ENCODE data around the gene ACSF3. TPM values are rescaled to one million over a fixed set of nuclear protein-coding genes. Genes with fewer than 3 reads are reported as not detected.

ACSF3 gene
- total RNA-seq, 2 experiments from 2014 or later, result 36.5 to 39.2 TPM

DNA sequence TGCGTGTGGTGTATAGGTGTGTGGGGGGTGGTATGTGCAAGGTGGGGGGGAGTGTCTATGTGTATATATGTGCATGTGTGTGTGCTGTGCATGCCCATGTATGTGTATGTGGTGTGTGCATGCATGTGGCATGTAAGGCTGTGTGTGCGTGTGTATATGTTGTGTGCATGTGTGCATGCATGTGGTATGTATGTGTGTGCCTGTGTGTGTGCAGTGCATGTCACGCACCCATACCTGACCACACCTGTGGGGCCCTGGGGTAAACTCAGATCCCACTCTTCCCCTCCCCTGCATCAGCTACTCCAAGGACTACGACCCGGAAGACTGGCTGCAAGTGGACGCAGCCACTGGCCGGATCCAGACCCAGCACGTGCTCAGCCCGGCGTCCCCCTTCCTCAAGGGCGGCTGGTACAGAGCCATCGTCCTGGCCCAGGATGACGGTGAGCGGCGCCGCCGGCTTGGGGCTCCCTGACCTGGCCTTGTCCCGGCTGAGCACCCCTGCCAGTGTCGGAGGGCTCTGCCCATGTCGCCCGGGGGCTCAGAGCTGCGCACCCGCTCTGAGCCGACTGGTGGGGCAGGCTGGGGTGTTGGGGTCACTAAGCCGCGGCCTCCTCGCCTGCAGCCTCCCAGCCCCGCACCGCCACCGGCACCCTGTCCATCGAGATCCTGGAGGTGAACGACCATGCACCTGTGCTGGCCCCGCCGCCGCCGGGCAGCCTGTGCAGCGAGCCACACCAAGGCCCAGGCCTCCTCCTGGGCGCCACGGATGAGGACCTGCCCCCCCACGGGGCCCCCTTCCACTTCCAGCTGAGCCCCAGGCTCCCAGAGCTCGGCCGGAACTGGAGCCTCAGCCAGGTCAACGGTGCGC is 97.6 kb downstream of the ACSF3 start:
- ChIA-PET CTCF (interaction anchor here (0.6 kb wide), 1 partner anchor 95 kb away, joined by 4 read pairs; no protein-coding TSS in a partner anchor), POLR2A (no interaction called here)

DNA sequence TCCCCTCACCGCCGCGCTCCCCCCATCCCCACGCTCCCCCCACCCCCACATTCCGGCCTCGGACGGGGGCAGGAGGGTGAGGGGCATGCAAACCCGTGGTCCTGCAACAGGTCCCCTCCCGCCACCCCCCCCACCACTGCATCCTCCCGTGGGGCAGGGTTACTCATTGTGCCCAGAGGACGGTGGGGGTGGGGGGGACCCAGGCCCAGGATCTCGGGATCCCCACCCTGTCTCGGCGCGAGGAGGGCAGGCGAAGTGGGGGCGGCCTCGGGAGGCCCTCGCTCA is 98.2 kb downstream of the ACSF3 start:
- POLR2A ChIA-PET, result no interaction called here
- CTCF ChIA-PET, result no interaction called here

DNA sequence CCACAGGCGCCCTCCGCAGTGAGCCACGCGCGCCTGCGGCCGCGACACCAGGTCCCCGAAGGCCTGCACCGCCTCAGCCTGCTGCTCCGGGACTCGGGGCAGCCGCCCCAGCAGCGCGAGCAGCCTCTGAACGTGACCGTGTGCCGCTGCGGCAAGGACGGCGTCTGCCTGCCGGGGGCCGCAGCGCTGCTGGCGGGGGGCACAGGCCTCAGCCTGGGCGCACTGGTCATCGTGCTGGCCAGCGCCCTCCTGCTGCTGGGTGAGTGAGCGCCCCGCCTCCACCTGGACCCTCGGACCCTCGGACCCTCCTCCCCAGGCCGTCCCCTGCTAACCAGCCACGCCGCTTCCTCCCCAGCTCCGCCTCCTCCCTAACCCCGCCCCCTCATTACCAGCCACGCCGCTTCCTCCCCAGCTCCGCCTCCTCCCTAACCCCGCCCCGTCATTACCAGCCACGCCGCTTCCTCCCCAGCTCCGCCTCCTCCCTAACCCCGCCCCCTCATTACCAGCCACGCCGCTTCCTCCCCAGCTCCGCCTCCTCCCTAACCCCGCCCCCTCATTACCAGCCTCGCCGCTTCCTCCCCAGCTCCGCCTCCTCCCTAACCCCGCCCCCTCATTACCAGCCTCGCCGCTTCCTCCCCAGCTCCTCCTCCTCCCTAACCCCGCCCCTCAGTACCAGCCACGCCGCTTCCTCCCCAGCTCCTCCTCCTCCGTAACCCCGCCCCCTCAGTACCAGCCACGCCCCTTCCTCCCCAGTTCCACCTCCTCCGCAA is 98.7 kb downstream of the ACSF3 start:
- CTCF ChIA-PET, result interaction anchor here (0.8 to 1.5 kb wide), 3 partner anchors 21 to 455 kb away, joined by 3 to 5 read pairs (median 3); partner anchors contain the start of gene CDH15
- POLR2A ChIA-PET, result interaction anchor here (0.6 to 0.7 kb wide), 2 partner anchors 339 to 381 kb away, joined by 3 read pairs; partner anchors contain the start of gene APRT

DNA sequence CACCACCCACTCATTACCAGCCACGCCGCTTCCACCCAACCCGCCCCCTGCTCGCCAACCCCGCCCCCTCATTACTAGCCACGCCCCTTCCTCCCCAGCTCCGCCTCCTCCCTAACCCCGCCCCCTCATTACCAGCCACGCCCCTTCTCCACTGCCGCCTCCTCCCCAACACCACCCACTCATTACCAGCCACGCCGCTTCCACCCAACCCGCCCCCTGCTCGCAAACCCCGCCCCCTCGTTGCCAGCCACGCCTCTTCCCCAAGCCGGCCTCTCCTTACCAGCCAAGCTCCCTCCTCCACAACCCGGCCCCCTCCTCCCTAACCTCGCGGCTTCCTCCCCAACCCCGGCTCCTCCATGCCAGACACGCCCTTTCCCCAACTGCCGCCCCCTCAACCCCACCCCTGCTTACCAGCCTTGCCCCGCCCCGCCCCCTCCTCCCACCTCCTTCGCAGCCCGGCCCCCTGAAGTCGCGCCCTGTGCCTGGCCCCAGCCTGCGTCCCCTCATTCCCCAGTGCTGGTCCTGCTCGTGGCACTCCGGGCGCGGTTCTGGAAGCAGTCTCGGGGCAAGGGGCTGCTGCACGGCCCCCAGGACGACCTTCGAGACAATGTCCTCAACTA is 99.4 kb downstream of the ACSF3 start:
- ChIA-PET POLR2A (interaction anchor here (0.6 to 0.7 kb wide), 2 partner anchors 340 to 381 kb away, joined by 3 read pairs; partner anchors contain the start of gene APRT), CTCF (interaction anchor here (0.8 to 1.5 kb wide), 3 partner anchors 22 to 456 kb away, joined by 3 to 5 read pairs (median 3); partner anchors contain the start of gene CDH15)

DNA sequence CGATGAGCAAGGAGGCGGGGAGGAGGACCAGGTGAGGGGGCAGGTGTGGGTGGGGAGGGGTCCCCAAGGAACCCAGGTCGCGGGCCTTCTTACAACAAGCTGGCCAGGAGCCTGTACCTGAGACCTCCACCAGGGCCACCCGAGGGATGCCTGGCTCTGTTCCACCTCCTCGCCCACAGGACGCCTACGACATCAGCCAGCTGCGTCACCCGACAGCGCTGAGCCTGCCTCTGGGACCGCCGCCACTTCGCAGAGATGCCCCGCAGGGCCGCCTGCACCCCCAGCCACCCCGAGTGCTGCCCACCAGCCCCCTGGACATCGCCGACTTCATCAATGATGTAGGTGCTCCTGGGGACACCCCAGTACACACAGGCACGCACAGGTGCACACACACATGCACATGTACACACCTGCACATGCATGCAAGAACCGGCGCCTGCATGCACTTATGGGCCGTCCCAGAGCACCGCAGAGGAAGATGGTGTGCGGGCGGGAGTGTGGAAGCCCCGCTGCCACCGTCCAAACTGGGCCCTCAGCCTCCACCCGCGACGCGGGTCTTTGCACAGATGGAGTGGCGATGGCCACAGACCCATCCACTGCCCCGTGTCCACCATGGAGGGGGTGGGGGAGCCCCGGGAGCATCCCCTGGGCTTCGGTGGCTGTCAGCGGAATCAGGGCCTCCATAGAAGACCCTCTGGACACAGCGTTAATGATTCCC is 100.1 kb downstream of the ACSF3 start:
- ChIA-PET CTCF (interaction anchor here (0.7 to 1.5 kb wide), 2 partner anchors 456 to 1833 kb away, joined by 3 to 5 read pairs; no protein-coding TSS in a partner anchor), POLR2A (no interaction called here)

DNA sequence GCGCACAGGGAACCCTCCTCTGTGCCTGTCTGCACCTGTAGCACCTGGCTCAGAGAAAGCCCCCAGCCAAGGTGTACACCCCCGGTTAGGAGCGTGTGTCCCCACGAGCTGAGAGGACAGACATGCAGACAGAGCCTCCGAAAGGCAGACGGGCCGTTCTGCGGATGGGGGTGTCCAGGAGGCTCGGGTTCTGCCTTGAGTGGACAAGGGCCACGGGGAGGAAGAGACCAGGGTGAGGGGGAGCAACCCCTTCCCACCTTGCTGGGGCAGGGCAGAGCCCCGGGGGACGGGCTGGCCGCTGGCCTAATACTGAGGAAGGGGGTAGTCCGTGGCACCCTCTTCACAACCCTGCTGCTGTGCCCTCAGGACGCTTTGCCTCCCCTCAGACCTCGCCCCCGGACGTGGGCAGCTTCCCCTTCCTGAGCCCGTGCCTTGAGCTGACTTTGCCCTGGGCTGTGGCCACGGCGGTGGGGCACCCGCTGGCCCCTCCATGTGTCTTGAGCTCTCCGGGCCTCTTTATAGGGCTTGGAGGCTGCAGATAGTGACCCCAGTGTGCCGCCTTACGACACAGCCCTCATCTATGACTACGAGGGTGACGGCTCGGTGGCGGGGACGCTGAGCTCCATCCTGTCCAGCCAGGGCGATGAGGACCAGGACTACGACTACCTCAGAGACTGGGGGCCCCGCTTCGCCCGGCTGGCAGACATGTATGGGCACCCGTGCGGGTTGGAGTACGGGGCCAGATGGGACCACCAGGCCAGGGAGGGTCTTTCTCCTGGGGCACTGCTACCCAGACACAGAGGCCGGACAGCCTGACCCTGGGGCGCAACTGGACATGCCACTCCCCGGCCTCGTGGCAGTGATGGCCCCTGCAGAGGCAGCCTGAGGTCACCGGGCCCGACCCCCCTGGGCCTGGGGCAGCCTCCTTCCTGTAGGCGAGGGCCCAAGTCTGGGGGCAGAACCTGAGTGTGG is 101.0 kb downstream of the ACSF3 start:
- ChIA-PET POLR2A (interaction anchor here (0.7 kb wide), 1 partner anchor 10 kb away, joined by 5 read pairs; no protein-coding TSS in a partner anchor), CTCF (interaction anchor here (0.7 kb wide), 1 partner anchor 1834 kb away, joined by 3 read pairs; no protein-coding TSS in a partner anchor)

DNA sequence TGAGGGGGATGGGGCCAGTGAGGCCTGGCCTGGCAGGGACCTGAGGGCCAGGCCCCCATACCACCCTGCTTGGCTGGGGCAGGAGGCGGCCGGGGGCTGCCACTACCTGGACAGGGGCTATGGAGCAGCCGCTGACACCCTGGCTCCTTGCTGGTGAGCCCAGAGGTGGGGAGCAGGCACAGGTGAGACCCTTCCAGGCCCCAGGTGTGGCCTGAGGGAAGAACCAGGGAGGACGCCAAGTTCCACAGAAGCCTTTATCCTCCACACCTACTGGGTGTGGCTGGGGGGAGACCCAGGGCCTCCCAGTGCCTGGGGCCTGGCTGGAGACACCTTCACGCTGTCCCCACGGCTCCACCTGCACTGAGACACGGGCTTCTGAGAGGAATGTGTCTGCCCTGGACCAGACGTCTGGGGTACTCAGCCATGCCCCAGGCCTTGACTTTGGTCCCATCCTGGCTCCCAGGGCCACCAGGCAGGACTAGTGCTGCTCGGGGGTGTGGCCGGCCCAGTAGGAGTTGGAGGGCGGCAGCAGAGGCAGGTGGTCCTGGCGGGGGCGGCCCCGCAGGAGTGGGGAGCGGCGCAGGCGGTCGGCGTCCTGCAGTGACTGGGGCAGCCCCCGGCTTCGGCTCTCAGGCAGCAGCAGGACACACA is 102.0 kb downstream of the ACSF3 start:
- POLR2A ChIA-PET, result no interaction called here
- CTCF ChIA-PET, result no interaction called here

DNA sequence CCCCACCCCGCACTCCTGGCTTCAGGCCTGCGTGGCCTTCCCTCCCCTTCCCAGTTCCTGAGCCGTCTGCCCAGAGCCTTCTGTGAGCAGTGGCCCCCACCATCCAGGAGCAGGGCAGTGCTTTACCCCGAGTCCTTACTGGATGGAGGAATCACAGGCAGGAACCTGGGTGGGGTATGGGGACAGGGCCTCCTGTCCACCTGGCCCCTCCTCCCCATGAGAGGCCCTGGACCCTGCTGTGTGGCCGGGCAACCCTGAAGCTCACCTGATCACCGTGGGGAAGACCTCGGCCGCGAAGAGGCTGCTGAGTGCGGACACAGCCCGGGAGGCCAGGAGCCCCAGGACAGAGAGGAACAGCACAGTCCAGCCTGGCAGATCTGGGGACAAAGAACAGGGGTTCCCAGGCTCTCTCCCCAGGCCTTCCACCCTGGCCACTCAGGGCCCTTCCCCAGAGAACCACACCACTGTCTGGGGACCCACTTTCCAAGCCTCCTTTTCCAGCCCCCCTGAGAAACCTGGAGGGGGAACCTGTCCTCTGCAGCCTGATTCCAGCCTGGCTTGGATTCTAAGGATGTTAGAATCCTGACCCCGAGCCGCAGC is 103.5 kb downstream of the ACSF3 start:
- CTCF ChIA-PET, result interaction anchor here (0.7 kb wide), 1 partner anchor 88 kb away, joined by 3 read pairs; no protein-coding TSS in a partner anchor
- POLR2A ChIA-PET, result no interaction called here

DNA sequence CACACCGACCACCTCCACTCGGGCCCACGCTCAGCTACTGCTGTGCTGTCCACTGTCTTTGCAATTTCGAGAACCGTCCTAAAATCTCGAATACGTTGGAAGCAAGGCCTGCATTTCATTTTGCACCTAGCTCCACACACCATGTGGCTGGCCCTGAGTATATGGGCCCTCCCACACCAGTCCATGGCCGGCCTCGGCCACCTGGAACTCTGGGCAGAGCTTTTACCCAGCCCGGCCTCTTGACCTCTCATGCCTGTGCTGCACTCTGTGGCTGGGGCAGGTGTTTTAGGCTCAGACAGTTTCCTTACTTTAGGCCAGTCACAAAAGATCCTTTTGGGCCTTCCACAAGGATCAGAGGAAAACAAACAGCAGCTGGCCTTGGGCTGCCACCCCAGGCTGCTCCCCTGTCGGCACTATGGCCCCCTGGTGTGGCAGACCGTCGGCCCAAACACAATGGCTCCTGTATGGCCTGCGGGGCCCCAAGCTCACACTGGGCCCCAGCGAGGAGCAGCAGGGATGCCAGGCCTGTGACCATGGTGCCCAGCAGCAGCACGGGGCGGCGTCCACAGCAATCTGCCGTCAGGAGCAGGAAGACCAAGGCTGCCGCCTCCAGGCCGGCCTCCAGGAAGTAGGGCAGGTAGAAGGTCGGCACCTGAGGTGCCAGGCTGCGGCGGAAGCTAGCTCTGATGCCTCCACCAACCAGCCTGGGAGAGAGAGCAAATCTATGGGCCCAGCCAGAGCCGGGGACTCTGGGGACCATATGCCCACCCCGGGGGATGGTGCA is 104.2 kb downstream of the ACSF3 start:
- ChIA-PET POLR2A (no interaction called here), CTCF (no interaction called here)

DNA sequence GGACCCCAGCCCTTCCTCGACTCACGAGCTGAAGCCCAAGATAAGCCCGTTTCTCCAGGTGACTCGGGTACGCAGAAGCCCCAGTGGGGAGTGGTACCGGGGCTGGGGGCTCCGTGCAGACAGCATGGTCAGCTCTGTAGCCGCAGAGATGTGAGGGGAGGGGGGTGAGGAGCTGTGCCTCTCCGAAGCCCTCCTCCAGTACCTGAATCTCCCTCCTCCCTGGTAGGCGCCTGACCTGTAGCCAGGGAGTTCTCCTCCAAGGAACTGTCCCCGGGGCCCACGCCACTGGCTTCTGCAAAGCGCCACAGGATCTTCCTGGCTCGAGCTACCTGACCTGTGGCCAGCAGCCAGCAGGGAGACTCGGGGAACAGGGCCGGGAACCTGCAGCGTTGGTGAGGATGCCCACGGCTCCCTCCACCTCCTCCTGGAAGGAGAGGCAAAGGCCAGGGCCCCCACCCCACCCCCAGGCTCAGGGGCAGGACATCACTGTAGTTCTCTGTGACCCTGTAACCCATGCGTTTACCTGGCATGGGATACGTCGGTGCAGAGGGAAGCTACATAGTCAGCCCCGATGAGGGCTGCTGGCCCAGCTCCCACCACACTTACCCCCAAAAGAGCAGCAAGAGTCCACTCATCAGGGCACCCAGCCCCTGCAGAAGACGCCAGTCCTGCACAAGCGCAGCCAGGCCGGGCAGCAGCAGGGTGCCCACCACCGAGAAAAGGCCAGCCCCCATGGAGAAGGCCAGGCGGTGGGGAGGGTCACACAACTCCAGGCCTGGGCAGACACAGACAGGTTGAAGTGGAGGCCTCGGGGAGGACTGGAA is 105.0 kb downstream of the ACSF3 start:
- ChIA-PET POLR2A (no interaction called here), CTCF (no interaction called here)

DNA sequence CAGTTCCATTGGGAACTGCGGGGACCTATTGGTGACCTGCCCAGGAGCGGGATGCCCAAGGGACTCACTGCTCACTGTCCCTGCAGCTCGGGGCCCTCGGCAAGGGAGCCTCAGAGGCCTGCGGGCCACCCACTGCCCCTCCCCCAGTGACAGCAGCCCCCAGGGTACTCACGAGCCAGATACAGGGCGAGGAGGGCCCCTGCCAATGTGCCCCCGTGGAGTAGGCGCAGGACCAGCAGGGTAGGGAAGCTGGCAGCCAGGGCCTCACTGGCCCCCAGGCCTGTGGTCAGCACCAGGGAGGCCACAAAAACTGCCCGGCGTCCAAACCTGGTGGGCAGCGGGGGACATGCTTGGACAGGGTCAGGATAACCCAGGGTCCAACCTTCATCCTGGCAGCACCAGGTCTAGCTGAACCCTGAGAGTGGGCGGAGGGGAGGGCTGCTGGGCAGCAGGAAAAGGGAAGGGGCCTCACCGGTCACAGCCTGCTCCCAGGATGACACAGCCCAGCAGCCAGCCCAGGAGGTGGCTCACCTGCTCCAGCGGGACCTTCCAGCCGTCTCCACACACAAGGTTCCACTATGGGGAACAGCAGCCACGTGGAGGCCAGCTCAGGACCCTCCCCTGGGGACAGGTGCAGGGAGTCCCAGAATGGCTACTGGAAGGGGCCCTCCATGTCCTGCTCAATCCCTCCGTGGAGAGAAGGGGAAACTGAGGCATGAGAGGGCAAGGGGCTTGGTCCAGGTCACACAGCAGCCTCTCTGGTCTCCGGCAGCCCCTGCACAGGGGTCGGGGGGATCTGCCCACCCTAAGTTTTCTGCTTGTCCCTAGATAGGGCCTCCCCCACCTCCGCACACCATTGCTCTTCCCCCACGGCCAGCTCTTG is 105.8 kb downstream of the ACSF3 start:
- CTCF ChIA-PET, result no interaction called here
- POLR2A ChIA-PET, result no interaction called here

DNA sequence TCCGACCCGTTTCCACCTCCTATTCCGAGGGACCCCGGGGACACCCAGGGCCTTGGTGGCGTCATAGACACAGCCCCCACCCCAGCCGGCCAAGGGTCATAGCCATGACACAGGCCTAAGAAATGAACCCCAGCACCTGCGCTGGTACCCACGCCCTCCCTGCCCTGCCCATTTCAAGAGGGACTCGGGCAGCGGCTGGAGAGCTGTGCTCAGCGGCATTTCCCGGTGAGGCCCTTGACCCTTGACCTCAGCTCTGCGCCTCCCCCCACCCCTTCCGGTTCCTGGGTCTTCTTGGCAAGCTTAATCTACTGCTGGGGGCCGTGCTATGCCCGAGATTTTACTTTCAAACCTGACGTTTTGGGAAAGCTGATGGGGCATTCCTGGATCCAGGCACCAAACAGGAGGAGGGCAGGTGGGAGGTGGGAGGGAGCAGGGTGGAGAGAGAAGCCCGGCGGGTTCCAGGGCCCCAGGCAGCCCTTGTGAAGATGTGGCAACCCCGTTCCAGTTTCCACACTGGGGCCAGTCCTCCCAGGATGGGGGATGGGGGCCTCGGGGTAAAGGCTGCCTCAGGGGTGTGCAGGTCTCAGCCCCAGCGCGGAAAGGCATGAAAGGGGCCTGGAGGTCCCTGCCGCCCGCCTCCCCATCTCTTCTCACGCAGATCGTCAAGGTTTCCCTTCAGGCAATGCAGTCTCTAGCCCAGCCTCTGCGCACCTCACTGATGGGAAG is 106.6 kb downstream of the ACSF3 start, which contains the start of gene SLC22A31:
TSS of gene SLC22A31 (minus strand) at position 414 of the 726 bp plus-strand sequence. CDS start at position 378, 36 bp downstream.
- ChIA-PET CTCF (no interaction called here), POLR2A (no interaction called here)

DNA sequence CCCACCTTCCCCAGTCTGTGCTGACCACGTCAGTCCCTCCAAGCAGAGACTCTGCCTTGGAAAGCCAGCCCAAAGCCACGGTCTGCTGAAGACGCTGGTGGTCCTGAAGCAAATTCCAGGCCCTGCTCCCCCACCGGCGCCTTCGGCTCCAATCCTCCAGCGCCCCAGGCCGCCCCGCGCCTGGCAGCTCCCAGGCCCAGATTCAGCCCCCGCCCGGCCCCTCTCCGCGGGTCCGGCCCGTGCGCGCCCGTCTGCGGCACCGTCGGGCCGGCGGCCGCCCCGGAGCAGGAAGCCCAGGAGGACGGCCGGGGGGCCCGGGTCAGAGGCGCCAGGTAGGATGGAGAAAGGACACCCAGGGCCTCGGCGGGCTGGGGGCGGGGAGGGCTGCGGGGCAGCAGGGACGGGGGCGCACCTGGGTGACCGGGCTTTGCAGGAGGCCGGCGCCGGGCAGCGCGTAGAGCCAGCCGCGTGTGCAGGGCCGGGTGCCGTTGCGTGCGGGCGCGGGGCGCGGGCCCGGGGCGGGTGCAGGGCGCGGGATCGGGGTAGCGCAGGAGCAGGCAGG is 107.3 kb downstream of the ACSF3 start:
- POLR2A ChIA-PET, result no interaction called here

More for the DNA sequence above, 107.3 kb downstream of the ACSF3 start:
- CTCF ChIA-PET, result no interaction called here
